ENCODE data around the gene TUBD1.
A peak's percentile ranks its signal among the peaks of the same experiment; 100 is the strongest.

TUBD1 gene

DNA sequence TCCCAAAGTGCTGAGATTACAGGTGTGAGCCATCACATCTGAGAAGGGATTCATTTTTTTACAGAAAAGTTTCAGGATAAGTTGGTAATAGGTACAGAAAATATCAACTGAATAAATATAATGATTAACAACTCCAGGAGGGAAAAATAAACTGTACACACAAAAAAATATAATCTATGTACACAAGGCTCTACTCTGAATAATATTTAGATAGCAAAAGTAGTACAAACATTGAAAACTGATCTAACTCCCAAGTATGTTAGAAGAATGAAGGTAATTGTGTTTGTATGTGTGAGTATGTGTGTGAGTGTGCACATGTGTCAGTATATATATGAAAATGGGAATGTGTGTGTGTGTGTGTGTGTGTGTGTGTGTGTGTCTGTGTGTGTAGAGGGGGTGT is 20.4 kb downstream of the TUBD1 start:
- H3K27ac ChIP-seq: no peak overlapping the region
- H3K4me3 ChIP-seq: no peak overlapping the region
- no peaks in the 10 kb centered on the region for H3K27me3 ChIP-seq
- peaks cover 6 to 66% (median 32%) of the 10 kb centered on the region in 3 donors for H3K36me3 ChIP-seq
- H3K9me3 ChIP-seq: no peaks in the 10 kb centered on the region
- DNase-seq: no peak
- no peaks in the 10 kb centered on the region for H3K4me1 ChIP-seq
- TF ChIP-seq, protein P1, sequence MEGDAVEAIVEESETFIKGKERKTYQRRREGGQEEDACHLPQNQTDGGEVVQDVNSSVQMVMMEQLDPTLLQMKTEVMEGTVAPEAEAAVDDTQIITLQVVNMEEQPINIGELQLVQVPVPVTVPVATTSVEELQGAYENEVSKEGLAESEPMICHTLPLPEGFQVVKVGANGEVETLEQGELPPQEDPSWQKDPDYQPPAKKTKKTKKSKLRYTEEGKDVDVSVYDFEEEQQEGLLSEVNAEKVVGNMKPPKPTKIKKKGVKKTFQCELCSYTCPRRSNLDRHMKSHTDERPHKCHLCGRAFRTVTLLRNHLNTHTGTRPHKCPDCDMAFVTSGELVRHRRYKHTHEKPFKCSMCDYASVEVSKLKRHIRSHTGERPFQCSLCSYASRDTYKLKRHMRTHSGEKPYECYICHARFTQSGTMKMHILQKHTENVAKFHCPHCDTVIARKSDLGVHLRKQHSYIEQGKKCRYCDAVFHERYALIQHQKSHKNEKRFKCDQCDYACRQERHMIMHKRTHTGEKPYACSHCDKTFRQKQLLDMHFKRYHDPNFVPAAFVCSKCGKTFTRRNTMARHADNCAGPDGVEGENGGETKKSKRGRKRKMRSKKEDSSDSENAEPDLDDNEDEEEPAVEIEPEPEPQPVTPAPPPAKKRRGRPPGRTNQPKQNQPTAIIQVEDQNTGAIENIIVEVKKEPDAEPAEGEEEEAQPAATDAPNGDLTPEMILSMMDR (IDR thresholded peaks at IDR 0.05): no peak
- intact Hi-C loops (cut with DNase I; ENCODE audit: low total_unique reads): no loop called here

DNA sequence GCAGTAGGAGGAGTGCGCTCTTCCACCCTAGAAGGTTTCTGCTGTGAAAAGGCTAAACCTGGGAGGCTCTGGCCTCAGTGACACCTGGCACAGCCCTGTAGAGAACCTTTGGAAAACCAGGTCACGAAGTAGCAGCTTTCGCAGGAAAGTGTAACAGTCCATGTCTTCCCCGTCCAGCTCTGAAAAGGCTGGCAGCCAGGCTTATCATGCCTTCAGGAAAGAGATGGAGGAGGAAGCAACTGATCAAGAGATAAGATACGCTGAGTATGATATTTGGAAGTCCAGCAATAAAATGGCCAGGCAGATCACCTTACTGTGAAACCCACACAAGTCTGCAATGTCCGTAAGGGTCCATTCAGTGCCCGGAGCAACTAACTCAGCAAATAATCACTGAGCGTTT is 22.3 kb downstream of the TUBD1 start:
- Histone ChIP-seq H3K27me3 (no peaks in the 10 kb centered on the region), H3K9me3 (no peaks in the 10 kb centered on the region), H3K36me3 (peaks cover 0 to 63% (median 19%) of the 10 kb centered on the region in 3 donors), H3K4me3 (no peak overlapping the region), H3K27ac (no peak overlapping the region), H3K4me1 (no peaks in the 10 kb centered on the region)
- TF ChIP-seq, protein P1 (IDR thresholded peaks at IDR 0.05): no peak
- DNase-seq: peak in 1 of 2 donors; percentile 13
- intact Hi-C loops (cut with DNase I; ENCODE audit: low total_unique reads): no loop called here

DNA sequence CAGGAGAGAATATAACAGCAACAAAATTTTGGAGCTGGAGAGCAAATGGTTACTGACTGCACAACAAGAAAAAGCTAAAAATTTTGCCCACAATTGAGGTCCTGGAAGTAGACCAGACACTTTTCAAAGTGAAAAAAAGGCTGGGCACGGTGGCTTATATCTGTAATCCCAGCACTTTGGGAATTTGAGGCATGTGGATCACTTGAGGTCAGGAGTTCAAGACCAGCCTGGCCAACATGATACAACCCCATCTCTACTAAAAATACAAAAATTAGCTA is 22.9 kb downstream of the TUBD1 start:
- Histone ChIP-seq H3K9me3 (no peaks in the 10 kb centered on the region), H3K27ac (no peak overlapping the region), H3K36me3 (peaks cover 0 to 61% (median 13%) of the 10 kb centered on the region in 3 donors), H3K4me3 (no peak overlapping the region), H3K27me3 (no peaks in the 10 kb centered on the region), H3K4me1 (no peaks in the 10 kb centered on the region)
- intact Hi-C loops (cut with DNase I; ENCODE audit: low total_unique reads): no loop called here
- DNase-seq: no peak
- TF ChIP-seq, protein P1 (IDR thresholded peaks at IDR 0.05): no peak

DNA sequence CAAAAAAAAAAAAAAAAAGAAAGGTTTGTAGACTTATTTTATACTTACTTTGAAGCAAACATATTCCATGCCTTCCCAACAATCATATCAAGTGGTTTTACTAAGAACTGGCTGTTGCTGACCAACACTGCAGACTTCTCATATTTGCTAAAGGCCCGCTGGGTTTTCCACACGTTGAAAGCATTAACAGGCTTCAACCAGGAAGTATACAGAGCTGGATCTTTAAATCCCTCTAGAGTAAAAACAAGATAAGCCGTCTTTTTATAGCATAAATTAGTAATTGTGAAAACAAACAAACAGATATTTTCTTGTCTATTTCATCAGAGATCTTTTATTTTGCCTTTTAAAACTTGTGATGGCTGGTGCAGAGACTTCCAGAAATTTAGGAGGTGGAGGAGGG is 29.1 kb downstream of the TUBD1 start:
- Histone ChIP-seq H3K4me1 (peaks cover 0 to 4% (median 0%) of the 10 kb centered on the region in 4 donors), H3K27ac (no peak overlapping the region), H3K4me3 (no peak overlapping the region), H3K27me3 (no peaks in the 10 kb centered on the region), H3K9me3 (no peaks in the 10 kb centered on the region), H3K36me3 (peaks cover 23 to 62% (median 24%) of the 10 kb centered on the region in 3 donors)
- intact Hi-C loops (cut with DNase I; ENCODE audit: low total_unique reads): no loop called here
- TF ChIP-seq, protein P1 (IDR thresholded peaks at IDR 0.05): no peak
- no peak for DNase-seq

DNA sequence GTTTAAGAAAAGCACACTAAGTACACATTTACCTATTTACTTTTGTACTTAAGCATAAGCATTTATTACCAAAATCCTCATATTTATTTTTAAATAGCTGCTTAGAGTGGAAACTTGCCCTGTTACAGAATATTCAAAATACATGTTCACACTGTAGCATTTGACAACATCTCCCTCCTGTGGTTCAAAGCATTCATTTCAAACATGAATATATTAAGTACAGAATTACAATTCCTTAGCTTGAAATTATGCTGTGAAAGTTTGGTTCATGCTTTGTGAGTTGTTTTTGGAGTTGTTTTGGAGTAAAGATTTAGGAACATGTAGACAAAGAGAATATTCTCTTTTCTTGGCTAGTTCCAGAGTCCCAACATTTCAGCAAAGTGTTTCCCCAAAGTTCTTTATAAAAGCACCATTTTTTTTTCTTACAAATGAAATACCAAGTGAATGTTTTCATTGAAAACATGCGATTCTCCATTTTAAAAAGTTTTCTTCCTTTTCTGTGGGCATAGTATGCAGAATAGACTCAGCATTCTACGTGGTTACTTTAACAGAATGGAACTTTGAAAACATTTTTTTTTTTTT is 33.2 kb downstream of the TUBD1 start:
- Histone ChIP-seq H3K27ac (no peak overlapping the region), H3K9me3 (no peaks in the 10 kb centered on the region), H3K4me1 (peaks cover 0 to 15% (median 4%) of the 10 kb centered on the region in 4 donors), H3K4me3 (no peak overlapping the region), H3K36me3 (peaks cover 23 to 33% (median 24%) of the 10 kb centered on the region in 3 donors), H3K27me3 (no peaks in the 10 kb centered on the region)
- TF ChIP-seq, protein P1 (IDR thresholded peaks at IDR 0.05): peak; percentile 66 to 82
- DNase-seq: no peak
- intact Hi-C loops (cut with DNase I; ENCODE audit: low total_unique reads): no loop called here

DNA sequence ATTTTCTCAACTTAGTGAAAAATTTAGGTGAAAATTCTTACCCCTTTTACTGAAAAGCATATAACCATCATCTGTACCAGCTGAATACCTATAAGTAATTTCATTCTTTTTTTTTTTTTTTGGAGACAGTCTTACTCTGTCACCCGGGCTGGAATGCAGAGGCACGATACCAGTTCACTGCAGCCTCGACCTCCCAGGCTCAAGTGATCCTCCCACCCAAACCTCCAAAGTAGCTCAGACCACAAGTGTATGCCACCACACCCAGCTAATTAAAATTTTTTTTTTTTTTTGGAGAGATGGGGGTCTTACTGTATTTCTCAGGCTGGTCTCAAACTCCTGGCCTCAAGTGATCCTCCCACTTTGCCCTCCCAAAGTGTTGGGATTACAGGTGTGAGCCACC is 33.8 kb downstream of the TUBD1 start:
- H3K27me3 ChIP-seq: no peaks in the 10 kb centered on the region
- H3K27ac ChIP-seq: no peak overlapping the region
- intact Hi-C loops (cut with DNase I; ENCODE audit: low total_unique reads): no loop called here
- peaks cover 23 to 27% (median 24%) of the 10 kb centered on the region in 3 donors for H3K36me3 ChIP-seq
- no peak overlapping the region for H3K4me3 ChIP-seq
- H3K4me1 ChIP-seq: peaks cover 0 to 17% (median 6%) of the 10 kb centered on the region in 4 donors
- TF ChIP-seq, protein P1 (IDR thresholded peaks at IDR 0.05): no peak
- peak in 1 of 2 donors; percentile 5 for DNase-seq
- H3K9me3 ChIP-seq: no peaks in the 10 kb centered on the region
